ENCODE measurements around the gene ZNF526.
A peak's percentile ranks its signal among the peaks of the same experiment; 100 is the strongest.

Gene ZNF526

DNA sequence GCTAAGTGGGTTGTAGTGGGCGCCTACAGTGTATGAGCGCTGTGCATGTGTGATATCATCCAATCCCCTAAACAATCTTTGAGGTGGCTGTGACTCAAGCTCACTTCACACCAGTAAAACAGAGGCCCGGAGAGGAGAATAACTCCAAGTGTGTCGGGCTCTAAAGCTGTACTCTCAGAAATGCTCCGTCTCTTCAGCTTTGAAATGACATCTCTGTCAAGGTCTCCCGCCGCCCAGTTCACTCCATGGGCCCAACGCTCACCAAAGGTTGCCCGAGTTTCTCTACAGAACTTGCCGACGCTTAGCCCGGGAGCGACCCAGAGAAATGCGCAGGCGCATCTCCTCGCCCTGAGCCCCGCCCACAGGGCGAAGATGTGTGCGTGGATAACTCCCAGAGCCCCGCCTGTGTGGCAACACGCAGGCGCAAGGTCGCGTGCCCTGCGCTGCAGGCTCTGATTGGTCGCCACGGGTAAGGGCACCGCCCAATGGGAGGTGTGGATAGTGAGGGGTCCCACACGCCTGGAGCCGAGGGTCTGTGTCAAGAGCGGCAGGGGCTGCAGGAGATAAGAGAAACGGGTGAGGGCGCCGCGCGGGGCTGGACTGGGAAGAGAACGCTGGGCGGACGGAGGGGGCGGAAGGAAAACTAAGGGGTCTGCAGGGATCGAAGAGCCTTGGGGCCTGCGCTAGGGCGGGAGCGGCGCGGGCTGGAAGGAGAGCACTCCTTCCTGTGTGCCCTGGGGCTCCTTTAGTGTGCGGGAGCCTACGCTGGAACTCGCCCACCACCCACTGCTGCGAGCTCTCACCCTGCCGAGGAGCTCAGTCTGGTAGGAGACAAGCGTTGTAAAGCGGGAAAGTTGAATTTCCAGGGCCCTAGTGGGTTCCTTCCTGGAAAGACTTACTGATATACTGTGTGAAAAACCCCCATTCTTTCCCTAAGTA lies at the start of gene ZNF526:
TSS of gene ZNF526 (plus strand) at position 501 of the 939 bp plus-strand sequence. CDS start 4,092 bp downstream, outside the sequence.
- DNase-seq = peak; percentile 93

DNA sequence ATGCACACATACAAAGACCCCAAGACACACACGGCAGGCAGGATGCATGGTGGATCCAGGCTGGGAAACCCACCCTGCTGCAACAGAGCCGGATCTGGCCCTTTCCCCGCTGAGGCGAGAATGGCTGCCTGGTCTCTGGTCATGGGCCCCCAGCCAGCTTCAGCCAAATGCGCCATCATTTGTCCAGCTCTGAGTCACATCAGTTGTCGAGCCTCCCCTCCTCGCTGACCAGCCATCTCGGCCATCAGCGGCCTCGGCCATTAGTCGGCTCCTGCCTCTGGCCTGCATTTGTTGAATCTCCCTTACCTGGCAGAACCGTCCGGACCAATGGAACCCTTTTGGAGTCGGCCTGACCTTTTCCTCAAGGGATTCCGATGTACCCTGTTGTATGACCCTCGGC lies 49.4 kb upstream of the ZNF526 start:
- no peak for DNase-seq

DNA sequence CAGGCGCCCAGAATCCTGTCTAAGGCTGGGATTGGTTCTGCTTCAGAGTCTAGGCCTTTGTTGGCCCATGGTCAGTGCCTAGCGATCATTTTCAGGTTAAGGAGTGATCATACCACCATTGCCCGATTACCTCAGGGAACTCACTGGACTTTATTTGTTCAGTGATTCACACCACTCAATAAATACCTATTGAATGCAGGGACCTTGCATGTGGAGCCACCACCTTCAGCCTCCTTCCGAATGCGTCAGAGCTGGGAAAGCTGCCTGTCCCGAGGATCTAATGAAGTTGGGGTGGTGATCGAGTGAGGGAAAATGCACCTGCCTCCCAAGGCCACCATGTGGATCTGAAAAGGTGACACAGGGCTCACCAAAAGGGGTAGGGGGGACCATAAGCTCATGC lies 47.9 kb upstream of the ZNF526 start:
- DNase-seq = no peak

DNA sequence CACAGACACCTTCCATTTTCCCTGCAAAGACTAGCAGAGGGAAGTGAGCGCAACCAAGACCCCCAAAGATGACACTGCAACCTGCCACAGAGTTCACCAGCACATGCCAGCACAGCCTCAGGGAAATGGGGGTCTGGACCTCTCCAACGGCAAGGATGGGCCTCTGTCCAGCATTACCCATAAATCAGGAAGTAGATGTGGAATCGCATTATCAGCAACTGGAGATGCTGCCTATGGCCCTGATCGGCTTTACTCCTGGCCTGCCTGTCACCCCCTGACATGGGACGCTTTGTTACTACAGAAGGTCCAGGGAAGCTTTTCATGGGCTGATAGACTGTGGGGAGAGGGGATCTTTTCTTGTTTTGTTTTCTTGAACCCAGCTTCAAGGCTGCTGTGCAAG lies 46.4 kb upstream of the ZNF526 start:
- DNase-seq = no peak

GRCh38 chr19:42174188-42174587 lies 45.9 kb upstream of the ZNF526 start:
- no peak for DNase-seq

GRCh38 chr19:42174958-42175734 lies 45.0 kb upstream of the ZNF526 start:
- DNase-seq = no peak

GRCh38 chr19:42175952-42176648 lies 44.0 kb upstream of the ZNF526 start:
- no peak for DNase-seq

DNA sequence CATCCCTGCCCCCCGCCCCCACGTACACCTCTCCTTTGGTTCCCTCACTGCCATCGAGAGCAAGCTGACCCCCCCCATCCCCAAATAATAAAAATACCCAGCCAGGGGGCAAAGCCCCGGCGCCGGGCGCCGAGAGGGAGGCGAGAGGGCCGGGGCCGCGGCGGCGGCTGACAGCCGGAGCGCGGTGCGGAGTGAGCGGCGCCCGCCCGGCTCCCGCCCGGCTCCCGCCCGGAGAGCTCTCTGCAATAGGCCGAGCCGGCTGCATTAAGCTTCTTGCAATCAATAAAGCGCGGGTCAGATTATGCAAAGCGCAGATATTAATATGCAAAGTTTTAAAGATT lies 43.5 kb upstream of the ZNF526 start:
- DNase-seq = no peak

DNA sequence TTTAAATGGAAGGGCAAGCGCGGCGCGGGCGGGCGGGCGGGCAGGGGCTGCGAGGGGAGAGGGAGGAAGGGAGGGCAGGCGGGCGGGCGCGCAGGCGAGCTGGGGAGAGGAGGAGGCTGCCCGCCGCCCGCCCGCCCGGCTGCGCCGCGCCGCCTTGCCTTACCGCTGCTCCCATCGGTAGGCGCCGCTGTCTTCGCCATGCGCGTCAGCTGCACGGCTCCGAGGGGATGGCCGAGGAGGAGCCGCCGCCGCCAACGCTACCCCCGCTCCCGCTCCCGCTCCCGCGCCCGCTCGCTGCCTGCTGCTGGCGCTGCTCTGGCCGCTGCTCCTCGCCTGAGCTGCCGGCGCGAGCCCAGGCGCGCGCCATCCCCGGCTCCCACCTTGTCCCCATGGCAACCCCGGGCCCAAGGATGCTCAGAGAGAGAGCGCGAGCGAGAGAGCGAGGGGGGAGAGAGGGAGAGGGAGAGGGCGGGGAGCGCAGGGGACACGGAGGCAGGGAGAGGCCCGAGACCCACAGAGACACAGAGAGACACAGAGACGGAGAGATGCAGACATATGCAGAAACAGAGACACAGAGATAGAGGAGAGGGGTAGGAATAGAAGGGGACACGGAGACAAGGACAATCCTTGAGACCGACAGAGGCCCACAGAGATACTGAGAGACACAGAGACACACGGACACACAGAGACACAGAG lies 43.0 kb upstream of the ZNF526 start:
- DNase-seq = peak; percentile 59

- DNase-seq = no peak
Observed at GRCh38 chr19:42177686-42178019, 42.5 kb upstream of the ZNF526 start.

GRCh38 chr19:42178791-42179674 lies 41.1 kb upstream of the ZNF526 start:
- DNase-seq = no peak

GRCh38 chr19:42184401-42184861 lies 35.7 kb upstream of the ZNF526 start:
- DNase-seq = peak; percentile 69

DNA sequence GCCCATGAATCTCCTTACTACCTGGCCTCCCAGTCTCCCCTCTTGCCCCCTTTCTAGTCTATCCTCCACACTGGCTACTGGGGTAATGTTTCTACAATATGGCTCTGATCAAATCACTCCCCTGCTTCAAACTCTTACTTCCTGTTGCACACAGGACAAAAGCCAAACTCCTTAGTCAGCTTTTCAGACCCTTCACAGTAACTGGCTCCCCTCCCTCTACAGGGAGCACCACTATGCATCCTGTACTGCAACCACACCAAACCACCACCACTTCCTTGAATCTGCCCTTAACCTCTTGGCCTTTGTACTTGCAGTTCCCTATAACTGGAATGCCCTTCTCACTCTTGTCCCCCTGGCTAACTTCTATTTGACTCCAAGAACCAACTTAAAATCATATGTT lies 34.8 kb upstream of the ZNF526 start:
- DNase-seq = no peak

DNA sequence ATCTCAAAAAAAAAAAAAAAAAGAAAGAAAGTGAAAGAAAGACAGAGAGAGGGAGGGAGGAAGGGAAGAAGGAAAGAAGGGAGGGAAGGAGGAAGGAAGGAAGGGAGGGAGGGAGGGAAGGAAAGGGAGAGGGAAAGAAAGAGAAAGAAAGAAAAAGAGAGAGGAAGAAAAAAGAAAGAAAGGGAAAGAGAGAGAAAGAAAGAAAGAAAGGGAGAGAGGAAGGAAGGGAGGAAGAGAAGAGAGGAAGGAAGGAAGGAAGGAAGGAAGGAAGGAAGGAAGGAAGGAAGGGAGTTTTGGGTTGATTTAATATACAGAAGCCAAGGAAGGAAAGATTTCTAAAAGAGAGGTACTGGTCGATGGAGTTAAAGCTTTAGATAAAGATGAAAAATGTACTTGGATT lies 31.4 kb upstream of the ZNF526 start:
- no peak for DNase-seq

DNA sequence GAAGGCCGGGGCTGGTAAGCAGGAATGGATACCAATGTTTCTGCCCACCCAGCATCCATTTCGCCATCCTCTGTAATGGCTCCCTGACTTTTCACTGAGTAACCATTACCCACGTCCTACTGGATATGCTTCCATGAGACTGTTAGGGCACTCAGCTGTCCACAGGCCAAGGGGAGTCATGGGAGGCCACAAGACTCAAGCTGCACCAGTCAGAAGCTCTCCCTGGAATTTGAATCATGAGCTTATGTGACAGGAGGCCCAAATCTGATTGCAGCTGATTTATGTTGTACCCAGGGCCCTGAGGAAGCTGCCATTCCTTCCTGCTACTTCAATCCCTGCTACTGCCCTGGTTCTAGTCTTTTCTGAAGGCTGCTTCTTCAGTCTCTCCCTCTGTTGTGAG lies 31.0 kb upstream of the ZNF526 start:
- DNase-seq = no peak

DNA sequence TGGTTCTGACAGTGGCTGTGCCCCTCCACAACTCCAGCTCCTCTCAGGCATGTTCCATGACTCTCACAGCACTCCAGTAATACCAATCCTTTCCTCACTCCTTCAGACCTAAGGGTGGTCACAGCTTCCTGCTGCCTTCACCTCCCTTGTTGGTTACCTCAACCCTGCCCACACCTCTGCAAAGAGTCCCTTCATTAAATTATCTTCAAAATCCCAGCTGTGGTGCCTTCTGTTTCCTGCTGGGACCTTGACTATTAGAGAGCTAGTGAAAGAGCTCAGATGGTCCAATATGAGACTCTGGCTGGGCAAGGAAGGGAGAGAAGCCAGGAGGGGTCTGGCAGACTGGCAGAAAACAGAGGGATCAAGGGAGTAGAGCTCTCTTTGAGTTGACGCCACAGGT lies 28.8 kb upstream of the ZNF526 start:
- DNase-seq = no peak

DNA sequence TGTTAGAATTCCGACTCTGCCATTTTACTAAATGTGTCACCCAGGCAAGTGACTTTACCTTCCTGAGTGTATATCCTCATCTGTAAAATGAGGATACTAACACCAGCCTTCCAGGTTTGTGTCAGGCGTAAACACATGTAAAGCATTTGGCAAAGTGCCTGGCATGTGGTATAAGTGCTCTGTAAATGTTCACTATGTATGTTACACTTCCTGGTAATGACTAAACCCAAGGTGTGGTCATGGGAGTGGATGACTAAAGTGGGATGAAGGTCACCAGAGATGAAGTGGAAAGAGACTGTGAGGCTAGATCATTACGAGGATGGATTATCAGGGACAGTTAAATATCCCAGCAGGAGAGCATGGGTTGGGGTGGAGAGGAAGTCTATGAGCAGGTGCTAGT lies 28.3 kb upstream of the ZNF526 start:
- no peak for DNase-seq

- DNase-seq = no peak
Observed at GRCh38 chr19:42193294-42193693, 26.8 kb upstream of the ZNF526 start.

DNA sequence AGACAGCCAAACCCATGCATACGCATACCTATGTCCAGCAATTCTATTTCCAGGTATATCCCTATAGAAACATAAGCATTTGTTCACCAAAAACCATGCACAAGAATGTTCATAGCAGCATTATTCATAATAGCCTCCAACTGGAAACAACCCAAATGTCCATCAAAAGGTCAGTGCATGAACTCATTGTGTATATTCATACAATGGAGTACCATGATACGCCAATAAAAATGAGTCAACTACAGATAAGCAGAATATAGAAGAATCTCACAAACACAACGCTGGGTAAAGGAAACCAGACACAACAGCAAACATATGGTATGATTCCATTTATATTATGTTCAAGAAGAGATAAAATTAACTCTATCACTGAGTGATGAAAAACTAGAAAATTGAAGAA lies 26.4 kb upstream of the ZNF526 start:
- no peak for DNase-seq

- no peak for DNase-seq
Observed at GRCh38 chr19:42196011-42197001, 23.8 kb upstream of the ZNF526 start.

All from activated T-cell treated with anti-CD3 and anti-CD28 coated beads for 4 hours (primary cell).